Activated naive CD8-positive, alpha-beta T cell treated with anti-CD3 and anti-CD28 coated beads for 36 hours (primary cell): Measurements from ENCODE around the gene OXGR1. TPM values are rescaled to one million over a fixed set of nuclear protein-coding genes. Genes with fewer than 3 reads are reported as not detected.

Experiments
- DNase-seq: peaks from one replicate; pipeline ENCODE4 v3.0.0; 2021
- H3K27ac Mint-ChIP-seq: one replicate; pipeline ENCODE4 v1.8.0; 2022; ENCODE audit warnings: mild to moderate bottlenecking, moderate library complexity, mixed read lengths
- H3K27me3 Mint-ChIP-seq: one replicate; pipeline ENCODE4 v1.8.0; 2022; ENCODE audit warnings: mild to moderate bottlenecking, mixed read lengths
- H3K36me3 Mint-ChIP-seq: one replicate; pipeline ENCODE4 v1.8.0; 2021; ENCODE audit warnings: mild to moderate bottlenecking, mixed read lengths
- H3K4me1 Mint-ChIP-seq: one replicate; pipeline ENCODE4 v1.8.0; 2021; ENCODE audit warnings: mixed read lengths
- H3K4me3 Mint-ChIP-seq: one replicate; pipeline ENCODE4 v1.8.0; 2022; ENCODE audit warnings: mild to moderate bottlenecking, moderate library complexity, mixed read lengths
- H3K9me3 Mint-ChIP-seq: one replicate; pipeline ENCODE4 v1.8.0; 2022; ENCODE audit warnings: mixed read lengths
- total RNA-seq, 2 experiments: library from RNA; stranded (reverse); gene quantifications; one replicate each; pipeline ENCODE4 v1.2.3, GENCODE V29; 2021

The OXGR1 gene
- total RNA-seq, 2 experiments from 2014 or later, result not detected

DNA sequence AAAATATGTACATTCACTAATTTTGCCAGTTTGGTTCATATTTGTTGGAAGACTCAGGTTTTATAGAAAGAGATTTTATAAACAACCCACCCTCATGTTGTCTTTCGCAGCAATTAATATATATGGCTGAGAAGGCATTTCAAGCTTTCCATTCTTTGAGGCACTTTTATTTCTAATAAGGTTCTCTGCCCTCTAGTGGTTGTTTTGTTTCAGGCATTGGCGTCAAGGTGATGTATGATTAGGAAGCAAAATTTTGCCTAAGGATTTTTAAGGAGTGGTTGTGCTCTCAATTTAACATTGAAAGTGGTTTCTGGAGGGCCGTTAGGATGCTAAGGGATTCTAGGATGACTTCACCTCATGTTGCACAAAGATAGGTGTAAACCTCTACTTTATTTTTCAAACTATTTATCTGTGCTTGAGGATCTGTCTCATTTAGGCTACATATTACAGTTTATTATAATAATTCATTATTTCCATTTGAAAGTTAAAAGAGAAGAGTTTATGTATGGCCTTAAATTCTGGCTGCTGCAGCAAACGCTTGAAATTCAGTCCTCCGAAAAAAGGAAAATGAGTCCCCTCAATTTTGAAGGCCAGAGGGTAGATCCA, 35.9 kb downstream of the OXGR1 start:
- Mint-ChIP-seq H3K27ac (no peak overlapping the region), H3K9me3 (peaks cover 4% of the 10 kb centered on the region), H3K4me1 (no peaks in the 10 kb centered on the region), H3K36me3 (no peaks in the 10 kb centered on the region), H3K27me3 (no peaks in the 10 kb centered on the region), H3K4me3 (no peak overlapping the region)
- DNase-seq, result no peak

- Mint-ChIP-seq H3K27ac (no peak overlapping the region), H3K27me3 (no peaks in the 10 kb centered on the region), H3K4me3 (no peak overlapping the region), H3K4me1 (no peaks in the 10 kb centered on the region), H3K36me3 (no peaks in the 10 kb centered on the region), H3K9me3 (no peaks in the 10 kb centered on the region)
- DNase-seq, result no peak
Measured at GRCh38 chr13:96952595-96952994, 41.7 kb downstream of the OXGR1 start.

DNA sequence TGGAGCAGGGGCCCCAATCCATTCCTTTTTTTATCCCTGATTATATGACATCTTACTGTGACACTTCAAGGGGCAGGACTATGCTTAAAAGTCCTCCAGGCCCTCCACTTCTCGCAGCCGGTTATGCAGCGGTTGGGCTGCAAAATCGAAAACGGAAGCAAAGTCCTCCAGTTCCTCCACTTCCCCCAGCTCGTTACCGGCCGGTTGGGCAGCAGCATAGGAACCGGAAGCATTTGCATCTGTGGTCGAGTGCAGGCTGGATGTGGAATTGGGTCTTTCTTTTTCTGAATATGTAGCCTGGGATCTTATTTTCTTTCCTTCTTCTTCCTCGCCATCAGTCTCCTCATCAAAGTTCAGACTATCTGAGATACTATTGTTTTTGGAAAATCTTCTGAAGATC, 46.1 kb downstream of the OXGR1 start:
- Mint-ChIP-seq H3K36me3 (no peaks in the 10 kb centered on the region), H3K27me3 (no peaks in the 10 kb centered on the region), H3K9me3 (no peaks in the 10 kb centered on the region), H3K4me1 (no peaks in the 10 kb centered on the region), H3K27ac (no peak overlapping the region), H3K4me3 (no peak overlapping the region)
- no peak for DNase-seq

DNA sequence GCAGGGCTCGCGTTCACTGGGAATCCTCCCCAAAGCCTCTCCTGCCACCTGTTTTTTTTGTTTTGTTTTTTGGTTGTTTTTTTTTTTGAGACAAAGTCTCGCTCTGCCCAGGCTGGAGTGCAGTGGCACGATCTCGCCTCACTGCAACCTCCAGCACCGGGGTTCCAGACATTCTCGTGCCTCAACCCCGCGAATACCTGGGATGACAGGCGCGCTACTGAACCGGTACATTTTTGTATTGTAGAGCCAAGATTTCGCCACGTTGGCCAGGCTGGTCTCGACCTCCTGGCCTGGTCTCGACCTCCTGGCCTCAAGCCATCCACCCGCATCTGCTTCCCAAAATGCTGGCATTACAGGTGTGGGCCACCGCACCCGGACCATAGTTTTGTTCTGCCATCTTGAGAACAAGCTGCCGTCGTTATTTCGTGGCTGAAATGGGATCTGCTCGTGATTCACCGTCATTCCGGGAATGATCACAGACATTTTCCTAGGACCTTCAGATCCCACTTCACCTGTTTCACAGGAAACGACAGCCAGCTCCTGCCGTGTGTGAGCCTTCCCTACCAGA, 46.8 kb downstream of the OXGR1 start:
- DNase-seq, result no peak
- Mint-ChIP-seq H3K4me3 (no peak overlapping the region), H3K27ac (no peak overlapping the region), H3K4me1 (no peaks in the 10 kb centered on the region), H3K9me3 (no peaks in the 10 kb centered on the region), H3K27me3 (no peaks in the 10 kb centered on the region), H3K36me3 (no peaks in the 10 kb centered on the region)

- Mint-ChIP-seq H3K36me3 (no peaks in the 10 kb centered on the region), H3K27ac (no peak overlapping the region), H3K4me3 (no peak overlapping the region), H3K9me3 (no peaks in the 10 kb centered on the region), H3K4me1 (no peaks in the 10 kb centered on the region), H3K27me3 (no peaks in the 10 kb centered on the region)
- DNase-seq, result no peak
Measured at GRCh38 chr13:96946709-96947311, 47.5 kb downstream of the OXGR1 start.

DNA sequence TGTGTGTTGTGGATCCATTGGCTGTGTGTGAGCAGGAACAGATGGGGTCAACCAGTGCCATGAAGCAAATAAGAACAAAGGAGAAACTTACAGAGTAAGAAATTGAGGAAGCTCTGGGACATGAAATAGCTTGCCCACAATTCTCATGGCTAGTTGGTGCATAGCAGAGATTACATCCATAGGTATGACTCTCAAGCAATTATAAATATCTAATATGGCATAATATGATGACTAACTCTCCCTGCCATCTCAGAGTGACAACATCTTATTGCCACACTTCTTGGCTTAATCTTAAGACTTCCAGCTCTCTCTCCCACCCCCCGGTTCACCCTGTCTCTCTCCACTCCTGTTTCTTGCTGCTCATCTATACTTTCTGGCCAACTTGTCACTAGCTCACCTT, 53.3 kb downstream of the OXGR1 start:
- H3K27ac Mint-ChIP-seq, result no peak overlapping the region
- no peak for DNase-seq
- no peaks in the 10 kb centered on the region for H3K36me3 Mint-ChIP-seq
- no peaks in the 10 kb centered on the region for H3K9me3 Mint-ChIP-seq
- H3K4me3 Mint-ChIP-seq, result no peak overlapping the region
- no peaks in the 10 kb centered on the region for H3K4me1 Mint-ChIP-seq
- no peaks in the 10 kb centered on the region for H3K27me3 Mint-ChIP-seq

DNA sequence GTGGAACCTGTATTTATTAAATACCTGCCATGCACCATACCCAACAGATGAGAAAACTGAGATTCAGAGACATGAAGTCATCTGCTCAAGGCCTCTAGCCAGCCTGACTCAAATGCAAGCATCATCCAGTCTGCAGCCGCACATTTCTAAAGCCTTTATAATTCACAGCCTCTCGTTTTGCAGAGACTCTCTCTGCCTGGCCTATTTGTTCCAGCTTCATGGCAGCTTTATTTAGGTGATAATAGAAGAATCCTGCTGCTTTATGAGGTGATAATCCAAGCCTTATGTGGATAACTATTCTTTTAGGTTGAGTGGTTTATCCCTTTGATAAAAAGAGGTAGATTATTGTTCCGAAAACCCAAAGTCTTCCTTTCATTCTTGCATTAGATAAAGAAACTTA, 58.4 kb downstream of the OXGR1 start:
- Mint-ChIP-seq H3K27ac (no peak overlapping the region), H3K4me3 (no peak overlapping the region), H3K9me3 (no peaks in the 10 kb centered on the region), H3K4me1 (no peaks in the 10 kb centered on the region), H3K36me3 (no peaks in the 10 kb centered on the region), H3K27me3 (no peaks in the 10 kb centered on the region)
- no peak for DNase-seq

Other genes with a start within 250 kb of the OXGR1 start
- 10 to 100 TPM; 12.5 to 13.6 TPM for gene MBNL2, start 227.9 kb upstream of the OXGR1 start, total RNA-seq